Cardiac fibroblast (primary cell): ENCODE measurements around the gene SIRPA.
"Not testable (repeated sequence)": the region's sequence is repeated elsewhere in the genome, so short reads cannot be mapped to it uniquely, and the experiment has no call there.

ENCODE experiments used
- DNase-seq, 2 donors: peaks; one replicate each; pipeline versions ENCODE4 v3.0.0 to v3.0.0-alpha.2; 2010; ENCODE audit warnings: low read depth in 2 of 2
- H3K4me3 ChIP-seq, 2 donors: replicated peaks in 1 of 2; 1 replicate in 1 of 2; 2 replicates in 1 of 2; pipeline ENCODE4 v1.5.1; 2011; ENCODE audit warnings: low read depth in 2 of 2, low read length in 2 of 2, mild to moderate bottlenecking in 2 of 2, moderate library complexity in 1 of 2
- CTCF ChIP-seq: IDR thresholded peaks from one replicate; pipeline ENCODE4 v1.5.1; 2011; ENCODE audit warnings: low read depth, mild to moderate bottlenecking, low read length, inconsistent platforms

The SIRPA gene

GRCh38 chr20:1911536-1911935 lies 16.3 kb downstream of the SIRPA start:
- no peak for TF ChIP-seq CTCF

GRCh38 chr20:1912053-1912452 lies 16.8 kb downstream of the SIRPA start:
- H3K4me3 ChIP-seq = no peak overlapping the region
- TF ChIP-seq CTCF = no peak
- DNase-seq = no peak

More at GRCh38 chr20:1911536-1911935, 16.3 kb downstream of the SIRPA start:
- DNase-seq = no peak
- no peak overlapping the region for H3K4me3 ChIP-seq

- no peak for TF ChIP-seq CTCF
- H3K4me3 ChIP-seq = no peak overlapping the region
- no peak for DNase-seq
These were observed 17.4 kb downstream of the SIRPA start for GRCh38 chr20:1912646-1913045.

- H3K4me3 ChIP-seq, DNase-seq: not testable (repeated sequence)
These were observed 20.0 kb downstream of the SIRPA start for GRCh38 chr20:1915233-1915632.

- no peak for DNase-seq
- no peak for TF ChIP-seq CTCF
- H3K4me3 ChIP-seq = no peak overlapping the region
These were observed 20.5 kb downstream of the SIRPA start for GRCh38 chr20:1915725-1916124.

GRCh38 chr20:1917786-1918185 lies 22.6 kb downstream of the SIRPA start:
- no peak for DNase-seq
- no peak overlapping the region for H3K4me3 ChIP-seq
- no peak for TF ChIP-seq CTCF

- H3K4me3 ChIP-seq = no peak overlapping the region
- no peak for TF ChIP-seq CTCF
- no peak for DNase-seq
These were observed 23.4 kb downstream of the SIRPA start for GRCh38 chr20:1918491-1919165.
